B cell (primary cell): Measurements from ENCODE around the gene FAM120C.

ENCODE experiments used
- CTCF ChIP-seq: fragments of 200-600 bp; IDR thresholded peaks from one replicate; pipeline ENCODE4 v1.8.0; 2022; ENCODE audit warnings: antibody characterized with exemption, mild to moderate bottlenecking
- EZH2 ChIP-seq: IDR thresholded peaks from 2 replicates; pipeline ENCODE4 v1.6.1; 2012; ENCODE audit warnings: borderline replicate concordance, low read depth, mild to moderate bottlenecking, moderate library complexity, low read length; ENCODE audit not compliant: insufficient read depth, poor library complexity, severe bottlenecking

- TF ChIP-seq EZH2 (no peak), CTCF (no peak)
Measured at GRCh38 chrX:54178100-54178940, 4.7 kb downstream of the FAM120C start.
